Measurements from ENCODE around the gene SLC35A1.

DNA sequence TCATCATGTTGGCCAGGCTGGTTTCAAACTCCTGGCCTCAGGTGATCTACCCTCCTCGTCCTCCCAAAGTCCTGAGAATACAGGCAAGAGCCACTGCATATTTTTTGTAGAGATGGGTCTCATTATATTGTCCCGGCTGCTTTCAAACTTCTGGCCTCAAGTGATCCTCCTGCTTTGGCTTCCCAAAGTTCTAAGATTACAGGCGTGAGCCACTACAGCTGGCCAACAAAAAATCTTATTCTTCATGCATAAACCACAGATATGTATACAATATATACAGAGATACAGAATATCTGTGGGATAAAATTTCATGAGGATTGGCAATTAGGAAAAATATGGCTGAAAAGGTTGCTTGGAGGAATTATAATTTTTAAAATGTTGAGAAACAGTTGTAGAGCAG lies 49.9 kb downstream of the SLC35A1 start:
- TF ChIP-seq, protein P1, sequence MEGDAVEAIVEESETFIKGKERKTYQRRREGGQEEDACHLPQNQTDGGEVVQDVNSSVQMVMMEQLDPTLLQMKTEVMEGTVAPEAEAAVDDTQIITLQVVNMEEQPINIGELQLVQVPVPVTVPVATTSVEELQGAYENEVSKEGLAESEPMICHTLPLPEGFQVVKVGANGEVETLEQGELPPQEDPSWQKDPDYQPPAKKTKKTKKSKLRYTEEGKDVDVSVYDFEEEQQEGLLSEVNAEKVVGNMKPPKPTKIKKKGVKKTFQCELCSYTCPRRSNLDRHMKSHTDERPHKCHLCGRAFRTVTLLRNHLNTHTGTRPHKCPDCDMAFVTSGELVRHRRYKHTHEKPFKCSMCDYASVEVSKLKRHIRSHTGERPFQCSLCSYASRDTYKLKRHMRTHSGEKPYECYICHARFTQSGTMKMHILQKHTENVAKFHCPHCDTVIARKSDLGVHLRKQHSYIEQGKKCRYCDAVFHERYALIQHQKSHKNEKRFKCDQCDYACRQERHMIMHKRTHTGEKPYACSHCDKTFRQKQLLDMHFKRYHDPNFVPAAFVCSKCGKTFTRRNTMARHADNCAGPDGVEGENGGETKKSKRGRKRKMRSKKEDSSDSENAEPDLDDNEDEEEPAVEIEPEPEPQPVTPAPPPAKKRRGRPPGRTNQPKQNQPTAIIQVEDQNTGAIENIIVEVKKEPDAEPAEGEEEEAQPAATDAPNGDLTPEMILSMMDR (IDR thresholded peaks at IDR 0.05): no peak
- TF ChIP-seq POLR2A (IDR thresholded peaks at IDR 0.05) (no peak), EP300 (IDR thresholded peaks at IDR 0.05) (no peak), POLR2AphosphoS5 (IDR thresholded peaks at IDR 0.05) (no peak)
